ENCODE results near the gene WWTR1.

DNA sequence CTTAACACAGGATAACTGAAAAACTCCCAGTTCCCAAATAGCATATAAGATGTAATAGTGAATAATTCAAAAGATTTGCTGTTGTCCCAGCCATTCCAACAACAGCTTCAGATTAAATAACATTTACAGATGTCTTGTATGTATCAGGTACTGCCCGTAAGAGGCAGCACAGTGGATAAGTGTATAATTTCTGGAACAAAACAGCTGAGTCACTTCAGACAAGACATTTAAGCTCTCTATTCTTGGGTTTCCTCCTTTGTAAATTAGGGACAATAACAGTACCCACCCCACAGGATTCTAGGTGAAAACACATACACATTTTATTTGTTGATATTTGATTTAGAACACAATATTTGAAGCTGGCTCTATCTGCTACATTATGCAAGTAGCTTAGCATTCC is 2.6 kb upstream of the WWTR1 start:
- TF ChIP-seq, protein P1, sequence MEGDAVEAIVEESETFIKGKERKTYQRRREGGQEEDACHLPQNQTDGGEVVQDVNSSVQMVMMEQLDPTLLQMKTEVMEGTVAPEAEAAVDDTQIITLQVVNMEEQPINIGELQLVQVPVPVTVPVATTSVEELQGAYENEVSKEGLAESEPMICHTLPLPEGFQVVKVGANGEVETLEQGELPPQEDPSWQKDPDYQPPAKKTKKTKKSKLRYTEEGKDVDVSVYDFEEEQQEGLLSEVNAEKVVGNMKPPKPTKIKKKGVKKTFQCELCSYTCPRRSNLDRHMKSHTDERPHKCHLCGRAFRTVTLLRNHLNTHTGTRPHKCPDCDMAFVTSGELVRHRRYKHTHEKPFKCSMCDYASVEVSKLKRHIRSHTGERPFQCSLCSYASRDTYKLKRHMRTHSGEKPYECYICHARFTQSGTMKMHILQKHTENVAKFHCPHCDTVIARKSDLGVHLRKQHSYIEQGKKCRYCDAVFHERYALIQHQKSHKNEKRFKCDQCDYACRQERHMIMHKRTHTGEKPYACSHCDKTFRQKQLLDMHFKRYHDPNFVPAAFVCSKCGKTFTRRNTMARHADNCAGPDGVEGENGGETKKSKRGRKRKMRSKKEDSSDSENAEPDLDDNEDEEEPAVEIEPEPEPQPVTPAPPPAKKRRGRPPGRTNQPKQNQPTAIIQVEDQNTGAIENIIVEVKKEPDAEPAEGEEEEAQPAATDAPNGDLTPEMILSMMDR (IDR thresholded peaks at IDR 0.05), result no peak
- no peak for TF ChIP-seq POLR2A (IDR thresholded peaks at IDR 0.05)

Data from uterus (tissue), 2 donors.